Effector CD4-positive, alpha-beta T cell (primary cell): Measurements from ENCODE around the gene ADAMTS14.

ENCODE experiments used
- DNase-seq: peaks from one replicate; pipeline ENCODE4 v3.0.0-alpha.2; 2020

ADAMTS14 gene

DNA sequence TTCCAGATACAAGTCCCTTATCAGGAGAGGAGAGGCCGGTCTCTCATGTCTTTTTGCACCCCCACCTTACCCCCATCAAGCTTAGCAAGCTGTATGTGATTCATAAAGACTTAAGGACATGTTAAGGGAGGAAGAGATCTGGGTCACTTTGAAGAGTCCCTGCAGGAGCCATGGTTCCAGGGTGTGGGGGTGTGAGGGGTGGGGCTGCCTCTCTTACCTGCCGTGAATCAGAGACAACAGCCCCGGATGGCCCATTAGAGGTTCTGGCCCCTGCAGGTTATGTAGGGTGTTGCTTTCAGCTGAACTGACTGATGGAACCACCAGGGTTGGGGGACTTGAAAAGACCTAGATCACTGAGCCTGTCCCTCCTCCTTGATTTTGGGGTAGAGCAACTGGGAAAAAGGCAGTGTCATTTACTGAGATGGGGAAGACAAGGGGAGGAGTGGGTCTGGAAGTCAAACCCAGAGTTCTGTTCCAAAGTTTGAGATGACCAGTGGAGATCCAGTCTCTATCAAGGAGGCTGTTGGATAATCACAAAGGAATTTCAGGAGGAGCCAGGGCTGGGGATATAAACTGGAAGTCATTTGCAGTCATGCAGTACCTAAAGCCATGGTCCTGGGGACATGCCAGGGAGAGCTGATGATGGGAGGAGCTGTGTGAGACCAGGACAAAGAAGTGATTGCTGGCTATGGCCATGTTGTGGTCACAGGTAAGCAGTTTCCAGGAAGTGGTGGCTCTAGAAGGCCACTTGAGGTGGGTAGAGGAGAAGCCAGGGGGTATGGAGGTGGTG is 23.1 kb downstream of the ADAMTS14 start:
- no peak for DNase-seq

DNA sequence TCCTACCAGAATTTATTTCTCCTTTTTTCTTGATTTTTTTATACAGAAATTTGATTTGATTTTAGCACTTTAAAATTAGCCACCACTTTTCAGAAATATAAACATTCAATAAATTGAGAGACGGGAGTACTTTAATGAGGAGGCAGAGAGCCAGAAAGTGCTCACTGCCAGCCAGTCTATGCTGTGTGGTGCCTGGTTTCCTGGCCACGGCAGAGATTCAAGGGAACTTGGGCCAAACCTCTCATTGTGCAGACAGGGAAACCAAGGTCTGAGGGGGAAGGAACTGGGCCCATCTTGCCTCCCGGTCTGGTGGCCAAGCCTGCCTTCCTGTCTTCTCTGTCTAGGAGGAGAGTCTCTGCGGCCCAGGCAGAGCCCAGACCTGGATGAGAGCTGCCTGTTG is 25.9 kb downstream of the ADAMTS14 start:
- DNase-seq: no peak

DNA sequence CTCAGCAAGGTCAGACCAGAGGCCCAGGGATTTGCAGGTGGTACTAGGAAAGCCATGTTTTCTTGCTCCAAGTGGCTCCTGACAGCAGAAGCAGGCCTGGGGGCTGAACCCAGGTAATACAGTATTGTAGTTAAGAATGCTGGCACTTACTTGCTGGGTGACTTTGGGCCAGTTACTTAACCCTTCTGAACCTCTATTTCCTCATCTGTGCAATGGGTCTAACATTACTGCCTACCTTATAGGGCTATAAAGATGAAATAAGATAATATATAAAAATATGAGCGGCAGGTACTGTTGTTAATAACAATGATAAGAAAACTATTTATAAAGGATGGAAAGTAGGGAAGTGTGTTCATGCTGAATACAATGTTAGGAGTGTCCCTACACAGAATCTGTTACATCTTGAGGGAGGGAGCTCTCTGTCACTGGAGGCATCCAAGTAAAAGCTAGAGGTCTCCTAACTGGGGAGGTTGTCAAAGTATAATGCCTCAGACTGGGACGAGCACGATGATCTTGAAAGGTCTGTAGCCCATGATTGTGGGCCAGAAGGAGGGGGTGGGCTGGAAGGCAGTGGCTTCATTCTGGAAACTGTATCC is 26.9 kb downstream of the ADAMTS14 start:
- no peak for DNase-seq

DNA sequence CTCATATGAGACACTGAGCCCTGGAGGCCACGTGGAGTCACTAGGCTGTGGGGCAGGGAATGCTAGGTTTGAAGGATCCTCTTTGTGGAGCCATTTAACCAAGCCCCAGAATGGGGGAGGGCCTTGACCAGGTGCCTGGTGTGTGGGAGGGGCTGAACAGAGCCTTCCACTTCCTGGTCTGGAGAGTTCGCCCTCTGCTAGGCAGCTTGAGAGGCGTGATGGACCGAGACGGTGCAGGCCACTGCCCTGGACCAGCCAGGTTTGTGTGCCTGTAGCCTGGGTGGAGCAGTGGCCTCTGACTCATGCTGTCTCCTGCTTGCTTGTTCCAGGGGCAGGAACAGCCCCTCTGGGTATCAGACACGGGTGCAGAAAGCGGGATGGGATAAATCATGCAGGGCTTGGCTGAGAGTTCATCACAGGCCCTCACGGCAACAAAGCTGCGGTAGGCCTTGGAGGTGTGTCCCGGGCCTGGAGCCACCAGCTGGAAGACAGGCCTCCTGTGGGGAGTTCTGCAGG is 27.4 kb downstream of the ADAMTS14 start:
- DNase-seq: no peak

DNA sequence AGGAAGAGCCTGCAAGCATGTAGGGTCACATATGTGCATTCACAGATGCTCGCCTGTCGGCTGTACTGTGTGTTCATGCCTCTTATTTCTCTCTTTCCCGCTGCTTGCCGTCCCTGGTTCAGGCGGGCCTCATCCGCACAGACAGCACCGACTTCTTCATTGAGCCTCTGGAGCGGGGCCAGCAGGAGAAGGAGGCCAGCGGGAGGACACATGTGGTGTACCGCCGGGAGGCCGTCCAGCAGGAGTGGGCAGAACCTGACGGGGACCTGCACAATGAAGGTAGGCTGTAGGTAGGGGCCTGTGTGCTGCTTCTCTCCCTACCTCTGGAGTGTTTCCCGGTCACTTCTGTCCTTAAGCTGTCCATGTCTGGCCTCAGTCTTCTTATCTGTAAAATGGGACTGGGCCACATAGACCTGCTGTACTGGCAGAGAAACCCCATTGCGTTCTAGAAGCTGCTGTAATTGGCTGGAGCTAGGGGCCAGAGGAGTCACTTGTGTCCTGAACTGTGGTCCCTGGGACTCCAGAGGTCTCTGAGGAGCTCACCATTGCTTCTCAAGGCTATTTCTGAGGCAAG is 30.0 kb downstream of the ADAMTS14 start:
- DNase-seq: no peak

DNA sequence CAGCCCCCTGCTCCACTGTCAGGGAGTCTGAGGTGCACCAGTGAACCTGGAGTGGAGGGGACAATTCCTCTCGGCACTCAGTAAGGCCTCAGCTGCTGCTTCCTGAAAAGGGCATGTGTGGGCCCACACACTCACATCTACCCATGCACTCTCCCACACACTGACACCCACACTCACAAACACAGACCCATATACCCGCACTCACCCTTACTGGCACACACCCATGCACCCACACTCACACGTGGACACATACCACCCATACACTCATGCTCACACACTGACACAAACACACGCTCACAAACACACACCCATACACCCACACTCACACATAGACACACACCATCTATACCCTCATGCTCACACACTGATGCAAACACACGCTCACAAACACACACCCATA is 31.9 kb downstream of the ADAMTS14 start:
- DNase-seq: no peak

DNA sequence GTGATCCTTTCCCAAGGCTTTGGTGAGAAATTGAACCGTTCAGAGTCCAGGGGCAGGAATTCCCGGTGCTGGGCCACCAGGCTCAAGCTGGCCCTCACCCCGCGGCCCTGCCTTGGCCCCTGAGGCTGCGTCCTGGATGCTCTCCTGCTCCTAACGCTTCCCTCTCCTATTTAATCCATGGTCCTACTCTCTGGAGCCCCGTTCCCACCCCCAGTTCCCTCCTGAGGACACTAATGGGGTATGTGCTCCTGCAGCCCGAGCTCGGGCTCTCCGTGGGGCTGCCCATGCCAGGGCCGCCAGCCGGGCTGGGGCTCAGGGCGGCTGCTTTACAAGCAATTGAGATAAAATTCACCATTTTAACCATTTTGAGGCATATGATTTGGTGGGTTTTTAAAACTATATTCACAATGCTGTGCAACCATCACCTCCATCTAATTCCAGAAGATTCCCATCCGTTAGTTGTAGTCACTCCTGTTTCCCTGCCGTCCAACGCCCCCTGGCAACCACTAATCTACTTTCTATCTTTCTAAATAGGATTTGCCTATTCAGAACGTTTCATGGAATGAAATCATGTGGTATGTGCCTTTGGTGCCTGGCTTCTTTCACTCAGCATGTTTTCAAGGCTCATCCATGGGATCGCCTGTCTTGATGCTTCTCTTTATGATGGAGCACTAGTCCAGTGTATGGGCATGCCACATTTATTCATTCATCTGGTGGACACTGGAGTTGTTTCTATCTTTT is 33.0 kb downstream of the ADAMTS14 start:
- DNase-seq: no peak

DNA sequence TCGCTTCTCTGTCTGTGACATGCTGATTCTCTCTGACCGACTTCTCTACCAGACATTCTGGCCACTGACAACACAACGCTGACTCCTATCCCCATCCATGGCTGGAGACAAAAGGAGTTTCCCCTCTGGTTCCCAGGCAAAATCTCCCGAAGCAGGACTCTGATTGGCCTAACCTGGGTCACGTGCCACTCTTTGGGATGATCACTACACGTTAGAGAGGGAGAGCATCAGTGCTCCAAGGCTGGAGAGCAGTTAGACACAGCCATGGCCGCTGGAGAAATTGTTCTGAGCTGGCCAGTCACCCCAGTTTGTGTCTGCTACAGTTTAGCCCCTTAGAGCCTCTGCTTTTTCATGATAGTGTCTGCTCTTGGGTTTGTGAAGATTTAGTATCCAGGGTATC is 38.9 kb downstream of the ADAMTS14 start:
- DNase-seq: no peak

DNA sequence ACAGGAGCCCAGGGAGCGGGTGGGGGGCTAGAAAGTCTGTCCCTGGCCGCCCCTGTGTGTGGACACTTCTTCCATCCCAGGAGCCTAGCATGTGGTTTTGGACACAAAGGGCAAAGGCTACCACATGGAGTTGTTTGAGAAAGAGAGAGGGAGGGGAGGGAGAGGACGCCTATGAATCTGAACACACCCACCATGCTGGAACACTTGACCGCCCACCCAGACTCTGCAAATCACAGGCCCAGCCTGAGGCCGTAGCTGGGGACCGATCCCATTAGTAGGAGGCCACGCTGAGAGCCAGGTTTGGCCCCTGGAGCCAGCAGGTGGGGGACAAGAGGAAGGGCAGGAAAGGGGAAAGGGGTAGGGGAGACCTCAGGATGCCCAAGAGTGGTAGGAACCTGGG is 39.6 kb downstream of the ADAMTS14 start:
- DNase-seq: no peak

DNA sequence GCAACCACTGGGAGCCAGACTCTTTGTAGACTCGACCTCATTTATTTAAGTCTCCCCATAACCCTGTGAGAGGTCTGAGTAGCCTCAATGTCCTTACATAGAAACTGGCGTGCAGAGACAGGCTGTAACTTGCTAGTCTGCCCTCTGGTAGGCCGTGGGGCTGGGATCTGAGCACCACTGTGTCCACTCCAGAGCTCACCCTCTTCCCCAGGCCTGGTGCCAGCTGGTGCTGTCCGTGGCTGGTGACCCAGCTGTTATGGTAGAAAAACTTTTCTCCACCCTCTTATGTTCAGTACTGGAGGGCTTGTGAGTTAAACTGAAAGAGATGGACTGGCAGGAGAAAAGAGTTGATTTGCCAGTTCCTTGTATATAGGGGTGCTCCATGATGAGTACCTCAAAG is 41.9 kb downstream of the ADAMTS14 start:
- DNase-seq: no peak

DNA sequence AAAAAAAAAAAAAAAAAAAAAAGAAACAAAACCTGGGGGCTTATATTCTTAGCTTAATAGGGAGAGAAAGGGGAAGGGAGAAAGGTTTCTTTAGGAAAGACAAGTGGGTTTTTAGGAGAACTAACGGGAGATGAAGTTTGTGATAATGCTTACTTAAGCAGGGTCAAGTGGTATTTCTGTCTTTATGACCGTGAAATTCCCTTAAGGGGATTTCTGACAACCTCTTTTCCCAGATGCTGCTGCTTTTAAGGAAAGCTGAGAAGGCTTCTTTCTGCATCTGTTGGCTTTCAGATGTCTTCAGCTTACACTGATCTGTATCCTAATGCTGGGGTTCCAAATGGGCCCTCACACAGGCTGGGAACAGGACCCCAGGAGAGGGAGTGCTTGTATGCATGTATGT is 42.6 kb downstream of the ADAMTS14 start:
- DNase-seq: no peak

DNA sequence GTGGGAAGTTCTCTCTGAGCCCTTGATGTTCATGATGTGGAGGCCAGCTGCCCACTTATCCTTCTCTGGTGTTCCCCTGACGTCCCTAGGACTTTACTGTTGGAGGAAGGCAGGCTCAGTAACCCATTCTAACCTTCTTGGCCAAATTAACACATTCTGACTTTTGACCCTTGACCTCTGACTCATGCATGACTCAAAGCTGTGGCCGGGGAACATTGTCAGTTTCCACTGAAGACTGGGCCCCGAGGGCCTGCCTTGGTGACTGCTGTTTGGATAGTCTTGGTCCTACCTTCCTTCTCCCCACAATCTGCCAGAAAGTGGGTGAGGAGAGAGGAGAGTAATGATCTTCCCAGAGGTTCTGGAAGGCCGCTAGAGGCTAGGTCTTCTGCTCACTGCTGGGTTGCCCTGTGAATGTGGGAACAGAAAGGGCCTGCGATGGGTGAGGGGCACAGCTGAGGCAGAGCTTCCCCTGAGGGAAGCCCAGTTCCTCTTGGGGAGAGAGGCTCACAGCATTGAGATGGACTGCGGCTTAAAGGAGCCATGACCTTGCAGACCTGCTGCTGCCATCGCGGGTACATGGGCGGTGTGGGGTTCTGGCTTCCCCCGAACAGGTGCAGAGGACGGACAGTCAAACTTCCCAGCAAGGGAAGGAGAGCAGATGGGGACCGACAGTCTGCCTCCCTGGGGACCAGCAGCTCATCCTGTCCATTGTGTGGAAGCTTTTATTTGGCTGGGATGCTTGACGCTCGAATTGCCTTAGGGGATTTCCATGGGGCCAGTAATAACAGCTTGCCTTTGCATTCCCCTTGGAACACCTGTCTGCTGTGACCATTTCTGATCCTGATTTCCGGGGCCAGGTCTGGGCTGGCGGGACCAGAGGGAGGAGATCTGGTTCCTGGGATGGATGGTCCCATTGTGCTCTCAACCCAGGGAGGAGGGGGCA is 43.8 kb downstream of the ADAMTS14 start:
- no peak for DNase-seq

DNA sequence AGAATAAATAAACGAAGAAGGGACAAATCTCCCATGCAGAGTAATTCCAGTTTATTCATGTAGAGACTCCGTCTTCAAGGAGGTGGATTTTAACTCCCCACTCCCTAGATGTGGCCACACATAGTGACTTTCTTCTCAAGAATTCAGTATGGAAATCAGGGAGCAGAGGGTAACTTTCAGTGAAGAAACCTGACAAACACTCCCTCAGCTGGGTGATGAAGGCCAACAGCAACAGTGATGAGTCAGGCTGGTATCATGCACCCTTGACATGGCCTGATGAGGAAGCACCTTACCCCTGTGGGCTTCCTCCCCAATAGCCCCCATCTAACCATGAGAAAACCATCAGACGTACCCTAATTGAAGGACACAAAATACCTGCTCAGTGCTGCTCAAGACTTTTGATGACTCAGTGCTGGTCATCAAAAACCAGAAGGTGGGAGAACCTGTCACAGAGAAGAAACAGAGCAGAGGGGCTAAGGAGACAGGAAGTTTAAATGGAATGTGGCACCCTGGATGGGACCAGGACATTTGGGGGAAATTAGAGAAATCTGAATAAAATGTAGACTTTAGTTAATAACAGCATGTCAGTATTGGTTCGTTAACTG is 50.6 kb downstream of the ADAMTS14 start:
- DNase-seq: no peak

DNA sequence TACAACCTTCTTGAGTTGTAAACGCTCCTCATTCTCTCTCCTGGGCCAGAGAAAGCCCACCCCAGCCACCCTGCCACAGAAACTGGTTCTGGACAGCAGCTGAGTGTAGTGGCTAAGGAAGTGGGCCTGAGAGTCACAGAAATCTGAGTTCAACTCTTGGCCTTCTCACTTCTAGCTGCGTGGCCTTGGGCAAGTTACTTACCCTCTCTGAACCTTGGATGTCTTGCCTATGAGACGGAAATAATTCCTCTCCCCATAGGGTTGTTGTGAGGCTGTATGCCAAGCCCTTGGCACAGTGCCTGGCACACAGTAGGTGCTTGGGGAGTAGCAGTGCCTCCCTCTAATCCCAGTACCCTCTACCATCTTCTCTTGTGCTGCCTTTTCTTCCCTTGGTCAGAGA is 51.5 kb downstream of the ADAMTS14 start:
- no peak for DNase-seq

DNA sequence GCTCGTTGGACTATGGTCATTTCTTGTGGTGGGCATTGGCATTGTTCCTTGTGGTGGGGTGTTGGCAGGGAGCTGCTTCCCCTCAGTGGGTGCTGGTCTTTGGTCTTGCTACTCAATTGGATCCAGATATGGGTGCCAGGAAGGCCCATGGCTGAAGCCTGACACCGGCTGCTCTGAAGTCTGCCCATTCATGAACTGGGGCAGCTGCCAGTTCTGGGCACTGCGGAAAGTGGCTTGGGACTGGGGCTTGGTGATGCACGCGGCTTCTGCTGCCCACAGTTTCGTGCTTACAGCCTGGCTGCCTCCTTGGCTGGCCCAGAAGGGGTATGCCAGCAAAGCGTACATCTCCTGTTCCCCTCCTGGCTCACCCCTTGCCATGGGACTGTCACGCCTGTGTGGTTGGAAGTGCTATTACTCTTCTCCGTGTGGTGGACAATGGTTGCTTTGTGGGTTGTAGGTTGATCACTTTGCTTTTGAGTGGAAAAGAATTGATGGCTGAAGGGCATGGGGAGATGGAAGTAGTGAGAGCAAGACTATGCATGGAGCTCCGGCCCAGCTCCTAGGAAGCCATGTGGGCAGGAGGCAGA is 54.7 kb downstream of the ADAMTS14 start:
- no peak for DNase-seq

DNA sequence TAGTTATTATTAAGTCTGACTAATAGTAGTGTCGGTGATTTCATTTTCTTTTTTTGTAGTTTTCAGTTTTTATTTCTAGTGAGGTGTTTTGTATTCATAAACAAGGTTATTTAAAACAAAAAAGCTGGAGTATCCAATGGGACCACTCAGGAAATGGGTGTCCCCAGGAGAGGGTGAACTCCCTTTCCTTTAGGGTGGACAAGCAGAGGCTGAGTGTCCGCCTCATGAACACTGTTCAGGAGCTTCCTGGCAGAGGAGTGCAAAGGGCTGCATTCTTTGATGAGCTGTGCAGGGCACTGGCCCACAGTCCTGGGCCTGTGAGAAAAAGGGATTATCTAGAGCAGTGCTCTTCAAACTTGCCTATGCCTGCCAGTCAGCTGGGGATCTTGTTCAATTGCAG is 56.0 kb downstream of the ADAMTS14 start:
- DNase-seq: no peak

DNA sequence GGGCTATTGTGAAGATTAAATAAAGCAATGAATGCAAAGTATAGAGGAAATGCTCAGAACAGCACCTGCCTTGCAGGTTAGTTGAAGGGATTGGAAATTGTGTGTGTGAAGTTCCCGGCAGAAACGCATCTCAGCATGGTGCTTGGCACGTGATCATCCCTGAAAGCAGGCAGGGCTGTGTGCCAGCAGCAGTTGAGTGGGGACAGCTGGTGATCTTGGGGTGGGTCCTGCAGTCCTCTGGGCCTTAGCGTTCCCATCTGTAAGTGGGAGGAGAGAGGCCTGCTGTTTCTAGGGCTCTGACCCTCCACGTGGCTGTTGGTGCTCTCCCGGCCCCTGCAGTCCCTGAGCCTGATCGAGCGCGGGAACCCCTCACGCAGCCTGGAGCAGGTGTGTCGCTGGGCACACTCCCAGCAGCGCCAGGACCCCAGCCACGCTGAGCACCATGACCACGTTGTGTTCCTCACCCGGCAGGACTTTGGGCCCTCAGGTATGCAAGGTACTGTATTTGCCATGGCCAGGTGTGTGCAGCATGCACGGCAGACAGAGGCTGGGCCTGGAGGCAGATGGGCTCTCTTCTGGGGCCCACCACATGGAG is 57.6 kb downstream of the ADAMTS14 start:
- DNase-seq: no peak

DNA sequence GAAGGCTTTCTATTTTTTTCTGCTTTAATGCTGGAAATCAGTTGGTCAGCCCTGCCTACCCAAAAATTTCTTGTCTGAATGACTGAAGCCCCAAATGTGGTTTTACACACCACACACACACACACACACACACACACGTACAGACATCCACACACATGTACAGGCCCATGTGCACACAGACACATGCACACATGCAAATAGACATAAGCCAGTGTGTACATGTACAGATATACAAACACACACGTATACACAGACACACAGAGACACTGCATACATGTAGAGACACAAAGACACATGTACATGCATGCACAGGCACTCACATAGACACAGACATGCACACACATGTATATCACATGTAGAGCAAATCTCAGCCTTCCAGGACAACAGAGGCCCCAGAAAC is 58.6 kb downstream of the ADAMTS14 start:
- DNase-seq: no peak

DNA sequence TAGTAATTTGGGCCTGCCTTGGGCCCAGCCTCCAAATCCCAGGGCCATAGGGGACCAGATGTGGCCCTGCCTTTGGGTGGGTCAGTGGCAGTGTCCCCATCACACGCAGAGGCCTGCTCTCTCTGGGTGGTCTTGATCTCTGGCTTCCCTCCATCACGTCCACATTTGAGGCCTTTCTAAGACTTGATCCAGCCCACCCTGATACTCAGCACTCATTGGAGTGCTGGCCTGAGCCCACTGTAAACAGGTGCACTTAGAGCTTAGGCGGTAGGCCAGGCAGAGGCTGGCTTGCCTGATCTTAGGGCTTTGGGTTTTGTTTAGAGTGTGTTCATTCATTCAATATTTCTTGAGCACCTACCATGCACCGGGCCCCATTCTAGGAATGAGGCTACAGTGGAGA is 60.3 kb downstream of the ADAMTS14 start:
- DNase-seq: no peak

DNA sequence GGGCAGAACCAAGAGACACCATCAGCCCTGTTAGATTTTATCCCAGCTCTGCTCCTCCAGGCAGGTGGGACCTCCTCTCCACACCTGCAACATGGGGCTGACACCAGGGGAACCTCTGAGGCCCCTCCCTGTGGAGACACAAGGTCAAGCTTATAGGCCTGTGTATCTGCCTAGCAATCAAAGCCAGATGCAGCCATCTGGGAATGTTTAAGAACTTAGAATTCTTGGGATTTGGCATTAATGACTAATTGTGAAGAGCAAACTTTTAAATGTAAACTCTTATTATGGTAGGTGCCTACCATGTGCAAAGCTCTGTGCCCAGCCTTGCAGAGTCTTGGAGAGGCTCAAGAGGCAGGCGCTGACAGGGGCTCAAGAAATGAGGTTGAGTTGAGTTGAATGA is 60.7 kb downstream of the ADAMTS14 start:
- DNase-seq: no peak

DNA sequence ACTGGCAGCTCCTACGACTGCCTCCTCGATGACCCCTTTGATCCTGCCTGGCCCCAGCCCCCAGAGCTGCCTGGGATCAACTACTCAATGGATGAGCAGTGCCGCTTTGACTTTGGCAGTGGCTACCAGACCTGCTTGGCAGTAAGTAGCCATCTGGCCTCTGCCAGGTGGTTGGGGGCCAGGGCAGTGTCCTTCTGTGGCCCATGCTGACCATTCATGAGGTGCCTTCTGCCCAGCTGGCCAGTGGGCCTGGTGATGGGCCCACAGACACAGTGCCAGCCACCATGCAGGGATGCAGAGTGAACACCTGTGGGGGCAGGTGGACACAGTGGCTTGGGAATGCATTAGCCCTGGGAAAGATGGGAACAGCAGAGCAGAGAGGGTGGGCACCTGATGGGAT is 62.9 kb downstream of the ADAMTS14 start:
- DNase-seq: no peak
